Panc1 (cell line): ENCODE data around the gene SLC6A6. TPM values are rescaled to one million over a fixed set of nuclear protein-coding genes. Genes with fewer than 3 reads are reported as not detected.

Experiments
- ATAC-seq: fragments of 200-7000 bp; cut with Tn5 transposase; 2 replicates; pipeline ENCODE4 v1.9.1; 2020; ENCODE audit warnings: mild to moderate bottlenecking, moderate library complexity
- BruUV-seq: library from RNA; stranded (reverse); fragments of 400-500 nt; replicated peaks from 2 replicates; lab custom pipeline; 2021; lab: Mats Ljungman, UMichigan
- CTCF ChIA-PET: fragments of 300-600 bp; sonication (Branson Sonifier 250); formaldehyde crosslinking; loops from one replicate; lab custom pipeline; 2022; ENCODE audit warnings: antibody characterized with exemption; lab: Charles Lee
- POLR2A ChIA-PET: fragments of 300-600 bp; sonication (Branson Sonifier 250); formaldehyde crosslinking; loops from one replicate; lab custom pipeline; 2022; ENCODE audit warnings: antibody characterized with exemption; lab: Charles Lee
- DNase-seq: peaks from one replicate; pipeline ENCODE4 v3.0.0-alpha.2; 2010; ENCODE audit warnings: low read depth, low spot score
- H3K27ac ChIP-seq: 2 replicates; pipeline ENCODE4 v1.5.1; 2011; ENCODE audit warnings: mild to moderate bottlenecking, low read length, inconsistent platforms
- H3K27me3 ChIP-seq: fragments of 200-500 bp; sonication (Bioruptor generic); 2 replicates; pipeline ENCODE4 v1.6.0; 2014; ENCODE audit warnings: low read length, inconsistent platforms; ENCODE audit not compliant: control insufficient read depth, insufficient read depth
- H3K36me3 ChIP-seq: fragments of 200-500 bp; sonication (Bioruptor generic); 2 replicates; pipeline ENCODE4 v1.5.1; 2014; ENCODE audit warnings: inconsistent platforms, mild to moderate bottlenecking, low read length, moderate library complexity; ENCODE audit not compliant: control insufficient read depth, insufficient read depth
- H3K4me1 ChIP-seq: 2 replicates; pipeline ENCODE4 v1.5.1; 2011; ENCODE audit warnings: inconsistent platforms, mild to moderate bottlenecking, low read length, moderate library complexity; ENCODE audit not compliant: control insufficient read depth, insufficient read depth
- H3K4me3 ChIP-seq, 2 experiments: 2 replicates each; pipeline ENCODE4 v1.5.1; 2011 to 2012; ENCODE audit warnings: low read depth in 2 of 2, low read length in 2 of 2, mild to moderate bottlenecking in 2 of 2, inconsistent platforms in 1 of 2, moderate library complexity in 1 of 2
- H3K9me3 ChIP-seq: fragments of 200-500 bp; sonication (Bioruptor generic); 2 replicates; pipeline ENCODE4 v1.5.1; 2014; ENCODE audit warnings: low read depth, mild to moderate bottlenecking, inconsistent platforms, low read length, moderate library complexity; ENCODE audit not compliant: control insufficient read depth, insufficient read depth
- POLR2AphosphoS5 ChIP-seq: IDR thresholded peaks from 2 replicates; pipeline ENCODE4 v1.6.1; 2012; ENCODE audit warnings: mild to moderate bottlenecking, low read depth, low read length, moderate library complexity
- SIN3A ChIP-seq: IDR thresholded peaks from 2 replicates; pipeline ENCODE4 v1.6.1; 2012; ENCODE audit warnings: low read depth, mild to moderate bottlenecking, low read length, moderate library complexity, borderline replicate concordance; ENCODE audit not compliant: insufficient read depth
- TCF7L2 ChIP-seq: IDR thresholded peaks from 2 replicates; pipeline ENCODE4 v1.6.1; 2011; ENCODE audit warnings: mild to moderate bottlenecking, low read depth, low read length, inconsistent platforms
- in situ Hi-C: cut with HindIII; loops from 2 replicates; pipeline ENCODE4 v1.10.0; 2016; ENCODE audit warnings: low sequenced_read_pairs, low pct_unique_long_range_greater_than_20kb
- intact Hi-C: fragments of 100-400 bp; cut with micrococcal nuclease; formaldehyde crosslinking; loops from one replicate; pipeline ENCODE4 v1.10.0; 2022; ENCODE audit not compliant: unreplicated experiment
- total RNA-seq: library from RNA; stranded (reverse); gene quantifications from one replicate; pipeline ENCODE4 v1.2.1, GENCODE V29; 2021; ENCODE audit not compliant: unreplicated experiment
- TF ChIP-seq, protein P1 (sequence below): fragments of 450-650 bp; IDR thresholded peaks from 2 replicates; pipeline ENCODE4 v1.5.1; 2017; ENCODE audit warnings: mild to moderate bottlenecking
- TF ChIP-seq, protein P2 (sequence below), 2 experiments: IDR thresholded peaks; 2 replicates each; pipeline ENCODE4 v1.6.1; 2011 to 2012; ENCODE audit warnings: low read depth in 2 of 2, control low read depth in 1 of 2, low read length in 1 of 2, mild to moderate bottlenecking in 1 of 2, moderate library complexity in 1 of 2; ENCODE audit not compliant: insufficient read depth in 1 of 2

Gene SLC6A6
- total RNA-seq, 1 experiment from 2014 or later: 61.0 TPM

DNA sequence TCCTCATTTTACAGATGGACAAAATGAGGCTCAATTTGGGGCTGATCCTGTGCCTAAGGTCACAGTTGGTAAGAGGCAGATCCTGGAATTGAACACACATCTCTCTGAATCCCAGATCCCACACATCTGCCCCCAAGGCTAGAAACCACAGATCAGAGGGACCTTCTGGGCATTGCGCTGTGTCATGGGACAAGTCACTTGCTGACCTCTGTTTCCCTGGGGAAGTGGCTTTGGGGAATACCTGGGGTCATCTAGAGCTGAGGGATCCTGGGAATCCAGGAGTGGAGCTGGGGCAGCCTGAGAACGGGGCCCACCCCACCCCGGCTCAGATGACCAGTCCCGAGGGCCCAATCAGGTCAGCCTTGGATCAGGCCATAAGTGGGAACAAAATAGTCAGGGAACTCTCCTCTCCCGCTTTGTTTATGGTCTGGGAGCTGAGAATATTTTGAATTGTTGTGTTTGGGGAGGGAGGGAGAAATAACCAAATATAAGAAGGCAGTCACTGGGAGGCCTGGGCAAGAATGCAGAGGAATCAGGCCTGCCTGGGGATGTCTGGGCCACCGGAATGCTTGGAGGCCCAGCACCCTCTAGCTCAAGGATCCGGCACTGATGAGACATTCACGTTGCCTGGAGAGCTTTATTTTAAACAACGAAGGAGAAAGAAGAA lies 8.8 kb upstream of the SLC6A6 start:
- intact Hi-C loops: no loop called here
- Histone ChIP-seq H3K4me3 (no peak overlapping the region), H3K4me1 (no peaks in the 10 kb centered on the region; the same call in 1 of the 2 replicates), H3K36me3 (no peaks in the 10 kb centered on the region), H3K27ac (no peak overlapping the region), H3K9me3 (no peaks in the 10 kb centered on the region), H3K27me3 (no peaks in the 10 kb centered on the region)
- ChIA-PET POLR2A (no interaction called here), CTCF (no interaction called here)
- in situ Hi-C loops: no loop called here
- DNase-seq (no peak), ATAC-seq (no peak)
- no TSS peak for BruUV-seq
- TF ChIP-seq TCF7L2 (no peak), POLR2AphosphoS5 (no peak), SIN3A (no peak)
- TF ChIP-seq, protein P1, sequence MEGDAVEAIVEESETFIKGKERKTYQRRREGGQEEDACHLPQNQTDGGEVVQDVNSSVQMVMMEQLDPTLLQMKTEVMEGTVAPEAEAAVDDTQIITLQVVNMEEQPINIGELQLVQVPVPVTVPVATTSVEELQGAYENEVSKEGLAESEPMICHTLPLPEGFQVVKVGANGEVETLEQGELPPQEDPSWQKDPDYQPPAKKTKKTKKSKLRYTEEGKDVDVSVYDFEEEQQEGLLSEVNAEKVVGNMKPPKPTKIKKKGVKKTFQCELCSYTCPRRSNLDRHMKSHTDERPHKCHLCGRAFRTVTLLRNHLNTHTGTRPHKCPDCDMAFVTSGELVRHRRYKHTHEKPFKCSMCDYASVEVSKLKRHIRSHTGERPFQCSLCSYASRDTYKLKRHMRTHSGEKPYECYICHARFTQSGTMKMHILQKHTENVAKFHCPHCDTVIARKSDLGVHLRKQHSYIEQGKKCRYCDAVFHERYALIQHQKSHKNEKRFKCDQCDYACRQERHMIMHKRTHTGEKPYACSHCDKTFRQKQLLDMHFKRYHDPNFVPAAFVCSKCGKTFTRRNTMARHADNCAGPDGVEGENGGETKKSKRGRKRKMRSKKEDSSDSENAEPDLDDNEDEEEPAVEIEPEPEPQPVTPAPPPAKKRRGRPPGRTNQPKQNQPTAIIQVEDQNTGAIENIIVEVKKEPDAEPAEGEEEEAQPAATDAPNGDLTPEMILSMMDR: no peak
- TF ChIP-seq, protein P2, sequence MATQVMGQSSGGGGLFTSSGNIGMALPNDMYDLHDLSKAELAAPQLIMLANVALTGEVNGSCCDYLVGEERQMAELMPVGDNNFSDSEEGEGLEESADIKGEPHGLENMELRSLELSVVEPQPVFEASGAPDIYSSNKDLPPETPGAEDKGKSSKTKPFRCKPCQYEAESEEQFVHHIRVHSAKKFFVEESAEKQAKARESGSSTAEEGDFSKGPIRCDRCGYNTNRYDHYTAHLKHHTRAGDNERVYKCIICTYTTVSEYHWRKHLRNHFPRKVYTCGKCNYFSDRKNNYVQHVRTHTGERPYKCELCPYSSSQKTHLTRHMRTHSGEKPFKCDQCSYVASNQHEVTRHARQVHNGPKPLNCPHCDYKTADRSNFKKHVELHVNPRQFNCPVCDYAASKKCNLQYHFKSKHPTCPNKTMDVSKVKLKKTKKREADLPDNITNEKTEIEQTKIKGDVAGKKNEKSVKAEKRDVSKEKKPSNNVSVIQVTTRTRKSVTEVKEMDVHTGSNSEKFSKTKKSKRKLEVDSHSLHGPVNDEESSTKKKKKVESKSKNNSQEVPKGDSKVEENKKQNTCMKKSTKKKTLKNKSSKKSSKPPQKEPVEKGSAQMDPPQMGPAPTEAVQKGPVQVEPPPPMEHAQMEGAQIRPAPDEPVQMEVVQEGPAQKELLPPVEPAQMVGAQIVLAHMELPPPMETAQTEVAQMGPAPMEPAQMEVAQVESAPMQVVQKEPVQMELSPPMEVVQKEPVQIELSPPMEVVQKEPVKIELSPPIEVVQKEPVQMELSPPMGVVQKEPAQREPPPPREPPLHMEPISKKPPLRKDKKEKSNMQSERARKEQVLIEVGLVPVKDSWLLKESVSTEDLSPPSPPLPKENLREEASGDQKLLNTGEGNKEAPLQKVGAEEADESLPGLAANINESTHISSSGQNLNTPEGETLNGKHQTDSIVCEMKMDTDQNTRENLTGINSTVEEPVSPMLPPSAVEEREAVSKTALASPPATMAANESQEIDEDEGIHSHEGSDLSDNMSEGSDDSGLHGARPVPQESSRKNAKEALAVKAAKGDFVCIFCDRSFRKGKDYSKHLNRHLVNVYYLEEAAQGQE (IDR thresholded peaks at IDR 0.05; ENCODE audit: insufficient read depth in 1 of 2, low read depth in 2 of 2, low read length in 1 of 2): no peak

DNA sequence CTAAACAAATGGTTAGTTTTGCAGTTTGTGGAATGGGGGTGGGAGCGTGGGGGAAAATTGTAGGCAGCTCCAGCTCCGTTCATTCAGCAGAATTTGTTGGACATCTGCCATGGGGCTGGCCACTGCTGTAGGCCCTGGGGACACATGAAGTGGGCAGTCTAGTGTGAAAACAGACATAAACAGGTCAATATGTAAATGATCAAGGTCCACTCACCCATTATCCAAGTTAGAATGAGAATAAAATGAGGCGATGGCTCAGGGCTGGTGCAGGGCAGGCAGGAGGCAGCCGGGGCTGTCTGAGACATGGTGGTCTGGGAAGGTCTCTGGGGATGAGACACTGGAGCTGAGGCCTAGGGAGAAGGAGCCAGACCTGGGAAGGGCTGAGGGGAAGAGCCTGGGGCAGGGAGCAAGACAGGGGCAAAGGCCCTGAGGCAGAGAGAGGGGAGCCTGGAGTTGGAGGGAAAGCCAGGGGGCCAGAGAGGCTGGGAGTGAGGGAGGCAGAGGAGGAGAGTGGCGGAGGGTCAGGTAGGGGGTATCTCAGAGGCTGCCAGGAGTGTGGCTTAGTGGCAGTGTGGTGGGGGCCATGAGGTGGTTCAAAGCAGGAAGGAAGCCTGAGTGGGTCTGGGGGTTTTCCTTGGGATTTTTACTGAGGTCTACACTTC lies 6.2 kb upstream of the SLC6A6 start:
- TF ChIP-seq, protein P2 (IDR thresholded peaks at IDR 0.05; ENCODE audit: insufficient read depth in 1 of 2, low read depth in 2 of 2, low read length in 1 of 2): no peak
- TF ChIP-seq TCF7L2 (no peak), POLR2AphosphoS5 (no peak)
- H3K9me3 ChIP-seq: no peaks in the 10 kb centered on the region
- ChIA-PET POLR2A (no interaction called here), CTCF (no interaction called here)
- H3K36me3 ChIP-seq: no peaks in the 10 kb centered on the region
- no peaks in the 10 kb centered on the region for H3K27me3 ChIP-seq
- no peak for DNase-seq
- no peak overlapping the region for H3K27ac ChIP-seq
- intact Hi-C loops (no loop called here), in situ Hi-C loops (no loop called here)
- no peak; the same call in 1 of the 2 replicates for ATAC-seq
- no peaks in the 10 kb centered on the region; the same call in 1 of the 2 replicates for H3K4me1 ChIP-seq
- BruUV-seq: no TSS peak
- H3K4me3 ChIP-seq: no peak overlapping the region
